A673 (cell line): ENCODE data around the gene KCNQ1OT1.

ENCODE experiments used
- EZH2 ChIP-seq: fragments of 200-600 bp; sonication (generic); IDR thresholded peaks from 2 replicates; pipeline ENCODE4 v1.6.1; 2017; ENCODE audit warnings: borderline replicate concordance, low read depth, mild to moderate bottlenecking, mixed read lengths, antibody characterized with exemption, low read length; ENCODE audit not compliant: poor library complexity, severe bottlenecking
- TF ChIP-seq, protein P1 (sequence below): fragments of 300-800, 200-600 bp; sonication (generic); conservative IDR thresholded peaks from 2 replicates; pipeline ENCODE4 v1.5.1; 2017; ENCODE audit warnings: low read depth, mild to moderate bottlenecking, antibody characterized with exemption, low read length, moderate library complexity, mixed read lengths

DNA sequence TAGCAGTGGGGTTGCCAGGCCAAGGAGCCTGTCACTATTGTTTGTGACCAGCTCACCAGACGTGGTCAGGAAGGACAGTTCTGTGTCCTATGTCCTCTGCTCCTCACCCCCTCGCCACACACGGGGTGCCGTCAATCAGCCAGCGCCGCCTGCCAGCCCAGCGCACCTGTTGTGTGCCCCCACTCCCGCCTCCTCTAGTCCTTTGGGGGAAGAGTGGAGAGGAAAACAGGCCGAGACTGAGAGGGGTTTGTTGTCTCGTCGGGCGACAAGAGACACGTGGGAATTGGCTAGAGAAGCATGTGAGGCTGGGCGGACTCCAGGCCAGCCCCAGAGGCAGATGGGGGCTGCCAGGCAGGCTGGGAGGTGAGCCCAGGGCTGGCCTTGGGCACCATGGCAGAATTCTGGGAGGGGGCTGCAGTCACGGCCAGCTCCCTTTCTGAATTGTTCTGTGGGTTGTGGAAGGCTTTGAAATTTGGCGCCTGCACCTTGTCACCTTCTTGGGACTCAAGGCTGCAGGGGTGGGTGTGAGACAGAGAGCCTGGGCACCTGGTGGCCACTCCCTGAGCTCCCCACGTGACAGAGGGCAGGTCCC is 3.1 kb upstream of the KCNQ1OT1 start:
- TF ChIP-seq, protein P1, sequence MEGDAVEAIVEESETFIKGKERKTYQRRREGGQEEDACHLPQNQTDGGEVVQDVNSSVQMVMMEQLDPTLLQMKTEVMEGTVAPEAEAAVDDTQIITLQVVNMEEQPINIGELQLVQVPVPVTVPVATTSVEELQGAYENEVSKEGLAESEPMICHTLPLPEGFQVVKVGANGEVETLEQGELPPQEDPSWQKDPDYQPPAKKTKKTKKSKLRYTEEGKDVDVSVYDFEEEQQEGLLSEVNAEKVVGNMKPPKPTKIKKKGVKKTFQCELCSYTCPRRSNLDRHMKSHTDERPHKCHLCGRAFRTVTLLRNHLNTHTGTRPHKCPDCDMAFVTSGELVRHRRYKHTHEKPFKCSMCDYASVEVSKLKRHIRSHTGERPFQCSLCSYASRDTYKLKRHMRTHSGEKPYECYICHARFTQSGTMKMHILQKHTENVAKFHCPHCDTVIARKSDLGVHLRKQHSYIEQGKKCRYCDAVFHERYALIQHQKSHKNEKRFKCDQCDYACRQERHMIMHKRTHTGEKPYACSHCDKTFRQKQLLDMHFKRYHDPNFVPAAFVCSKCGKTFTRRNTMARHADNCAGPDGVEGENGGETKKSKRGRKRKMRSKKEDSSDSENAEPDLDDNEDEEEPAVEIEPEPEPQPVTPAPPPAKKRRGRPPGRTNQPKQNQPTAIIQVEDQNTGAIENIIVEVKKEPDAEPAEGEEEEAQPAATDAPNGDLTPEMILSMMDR, result no peak
- no peak for TF ChIP-seq EZH2
